DLD1 (cell line): ENCODE results near the gene MTERF2.

ENCODE experiments used
- in situ Hi-C: cut with HindIII; loops from 2 replicates; pipeline ENCODE4 v1.10.0; 2017; ENCODE audit warnings: low sequenced_read_pairs

Gene MTERF2

DNA sequence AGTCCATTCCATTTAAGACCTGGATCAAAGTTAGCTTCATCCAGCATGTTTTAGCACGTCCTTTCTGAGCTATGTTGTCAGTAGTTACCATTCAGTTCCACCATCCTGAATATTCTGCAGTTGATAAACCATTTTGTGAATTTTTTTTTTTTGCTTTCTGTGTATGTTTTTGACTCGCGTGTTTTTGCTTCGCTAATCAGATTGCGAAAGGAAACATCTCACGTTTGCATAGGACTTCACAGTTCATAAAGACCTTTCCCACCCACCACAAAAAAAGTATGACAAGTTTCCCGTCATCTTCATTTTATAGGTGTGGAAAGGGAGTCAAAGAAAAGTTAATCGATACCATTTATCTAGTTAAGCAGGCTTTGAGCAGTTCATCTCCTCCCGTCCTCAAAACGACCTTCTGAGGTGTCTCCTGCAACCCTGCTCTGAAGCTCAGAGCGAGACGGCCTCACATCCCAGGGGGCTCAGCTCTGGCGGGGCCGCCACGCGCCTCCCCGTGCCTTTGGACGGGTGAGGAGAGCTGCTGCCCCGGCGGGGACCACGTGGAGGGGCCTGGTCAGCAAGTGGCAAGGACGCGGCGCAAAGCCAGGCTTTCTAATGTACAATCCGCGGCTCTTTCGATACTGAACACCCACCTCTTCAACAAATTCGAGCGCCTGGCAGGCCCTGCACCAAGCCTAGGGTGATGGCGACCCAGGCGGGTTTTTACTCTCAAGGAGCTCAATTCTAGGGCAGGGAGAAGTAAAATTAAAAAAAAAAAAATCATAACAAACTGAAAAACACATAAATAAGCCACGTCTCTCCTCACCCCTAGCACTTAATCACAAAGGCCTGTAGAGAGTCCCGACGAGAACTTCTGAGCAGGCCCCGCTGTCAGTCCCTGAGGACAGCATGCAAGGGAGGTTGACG, 32.2 kb downstream of the MTERF2 start:
- in situ Hi-C loops, result no loop called here

DNA sequence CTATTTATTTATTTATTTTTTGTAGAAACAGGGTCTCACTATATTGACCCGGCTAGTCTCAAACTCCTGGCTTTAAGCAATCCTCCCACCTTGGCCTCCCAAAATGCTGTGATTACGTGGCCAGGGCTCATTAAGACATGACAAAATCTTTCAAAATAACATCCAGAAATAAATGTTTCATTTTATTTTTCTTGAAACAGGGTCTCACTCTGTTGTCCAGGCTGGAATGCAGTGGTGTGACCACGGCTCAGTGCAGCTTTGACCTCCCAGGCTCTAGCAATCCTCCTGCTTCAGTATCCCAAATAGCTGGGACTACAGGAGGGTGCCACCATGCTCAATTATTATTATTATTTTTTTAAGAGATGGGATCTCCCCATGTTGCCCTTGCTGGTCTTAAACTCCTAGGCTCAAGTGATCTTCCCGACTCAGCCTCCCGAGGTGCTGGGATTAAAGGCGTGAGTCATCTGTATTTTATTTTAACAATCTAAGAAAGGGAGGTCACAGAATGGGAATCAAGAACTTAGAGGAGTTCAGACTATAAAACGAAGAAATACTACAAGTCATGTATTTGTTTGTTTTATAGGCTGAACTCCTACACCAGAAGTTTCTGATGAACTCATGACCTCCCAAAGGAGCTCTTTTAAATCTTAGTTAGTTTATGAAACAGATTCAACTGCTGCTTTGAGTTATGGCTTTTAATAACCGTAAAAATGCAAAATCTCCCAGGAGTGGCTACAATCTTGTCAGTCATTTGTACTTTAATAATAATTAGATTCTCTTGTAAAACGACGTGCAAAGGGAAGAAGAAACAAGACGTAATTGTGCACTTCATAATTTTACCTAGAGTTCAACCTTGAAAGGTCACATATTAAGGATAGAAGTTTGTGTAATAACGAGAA, 33.3 kb downstream of the MTERF2 start:
- in situ Hi-C loops, result no loop called here

DNA sequence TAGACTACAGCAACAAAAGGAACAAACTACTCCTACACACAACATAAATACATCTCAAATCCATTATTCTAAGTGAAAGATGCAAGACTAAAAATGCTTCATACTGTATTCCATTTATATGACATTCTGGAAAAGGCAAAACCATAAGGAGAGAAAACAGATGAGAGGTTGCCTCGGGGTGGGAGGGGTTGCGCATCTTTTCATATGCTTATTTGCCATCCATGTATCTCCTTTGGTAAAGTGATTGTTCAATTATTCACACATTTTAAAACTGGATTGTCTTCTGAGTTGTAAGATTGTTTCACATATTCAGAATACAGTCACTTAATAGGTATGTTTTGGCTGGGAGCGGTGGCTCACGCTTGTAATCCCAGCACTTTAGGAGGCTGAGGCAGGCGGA, 36.4 kb downstream of the MTERF2 start:
- in situ Hi-C loops, result no loop called here

DNA sequence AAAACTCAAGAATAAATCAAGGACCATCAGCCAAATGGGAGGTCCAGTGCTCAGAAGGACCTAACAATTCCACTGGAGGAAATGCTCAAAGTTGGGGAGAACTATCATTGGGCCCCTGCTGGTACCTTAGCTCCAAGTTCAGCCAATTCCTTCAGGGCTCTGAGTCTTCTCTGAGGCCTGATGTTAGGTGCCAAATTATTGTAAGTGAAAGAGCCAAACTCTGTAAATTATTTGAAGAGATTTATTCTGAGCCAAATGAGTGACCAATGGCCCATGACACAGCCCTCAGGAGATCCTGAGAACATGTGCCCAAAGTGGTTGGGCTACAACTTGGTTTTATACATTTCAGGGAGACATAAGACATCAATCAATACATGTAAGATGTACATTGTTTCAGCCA, 39.5 kb downstream of the MTERF2 start:
- in situ Hi-C loops, result no loop called here

DNA sequence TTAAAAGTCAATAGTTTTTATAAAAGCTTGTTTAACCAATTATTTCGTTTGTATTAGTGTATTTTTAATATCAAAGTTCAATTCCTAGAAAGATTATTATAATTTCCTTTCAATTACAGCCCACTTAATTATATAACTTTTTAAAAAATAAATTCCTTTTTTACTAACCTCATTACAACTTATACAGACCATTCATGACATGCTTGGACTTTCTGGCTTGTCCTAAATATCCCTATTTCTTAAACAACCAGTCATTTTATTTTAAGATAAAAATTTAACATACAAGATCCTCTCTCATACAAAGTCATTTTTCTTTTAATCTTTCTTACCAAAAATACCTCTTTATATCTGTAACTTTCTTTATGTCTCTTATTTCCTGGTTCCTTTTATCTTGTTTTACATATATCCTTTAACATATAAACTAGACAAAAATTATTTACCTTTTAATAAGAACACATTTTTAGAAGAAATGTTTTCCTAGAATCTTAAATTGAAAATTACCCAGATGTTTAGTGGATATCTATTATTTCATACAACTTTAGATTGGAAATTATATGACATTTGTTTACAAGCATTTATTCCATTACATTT, 41.6 kb downstream of the MTERF2 start:
- in situ Hi-C loops, result no loop called here

DNA sequence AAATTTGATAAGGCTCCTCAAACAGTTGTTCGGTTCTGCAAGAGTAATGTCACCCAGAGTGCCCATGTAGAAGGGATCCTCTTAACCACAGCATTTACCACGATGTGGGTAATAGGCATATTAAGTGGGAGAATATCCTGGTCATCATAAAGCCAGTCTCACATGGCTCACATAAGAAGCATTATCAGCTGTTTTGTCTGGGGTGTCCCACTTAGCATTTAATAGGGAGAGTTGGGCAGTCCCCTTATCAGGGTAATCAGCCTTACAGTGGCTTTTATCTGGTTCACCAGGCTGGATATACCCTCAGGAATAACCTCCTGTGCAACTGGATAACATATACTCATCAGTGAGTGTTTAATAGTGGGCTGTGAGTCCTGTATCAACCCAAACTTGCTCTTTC, 44.2 kb downstream of the MTERF2 start:
- in situ Hi-C loops, result no loop called here

DNA sequence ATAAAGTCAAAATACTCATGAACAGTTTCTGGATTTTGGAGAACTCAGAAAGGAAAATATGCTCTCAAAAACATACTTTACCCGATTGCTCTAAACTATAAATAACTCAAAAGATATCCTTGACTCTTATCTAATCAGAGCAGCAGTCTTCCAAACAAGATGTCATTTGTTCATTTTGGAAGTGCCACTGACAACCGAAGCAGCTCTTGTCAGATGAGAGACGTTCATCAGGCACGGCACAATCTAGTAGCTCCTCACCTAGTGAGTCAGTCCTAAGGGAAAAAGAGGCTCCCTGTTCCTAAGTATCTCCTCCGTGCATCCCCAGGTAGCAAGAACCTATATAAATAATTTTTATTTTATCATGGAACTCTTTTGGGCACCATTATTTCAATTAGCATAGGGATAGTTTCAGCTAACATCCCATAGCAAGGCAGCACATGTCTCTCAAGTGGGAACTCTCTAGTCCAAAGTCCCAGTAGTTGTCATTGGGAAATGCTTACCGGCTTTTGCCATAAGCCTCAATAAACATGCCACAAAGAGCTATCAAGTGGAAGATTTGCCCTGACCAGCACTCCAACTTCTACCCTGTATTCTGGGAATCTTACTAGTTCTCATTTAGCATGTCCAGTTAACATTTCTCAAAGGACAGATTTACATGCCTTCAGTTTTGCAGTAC, 45.3 kb downstream of the MTERF2 start:
- in situ Hi-C loops, result no loop called here

DNA sequence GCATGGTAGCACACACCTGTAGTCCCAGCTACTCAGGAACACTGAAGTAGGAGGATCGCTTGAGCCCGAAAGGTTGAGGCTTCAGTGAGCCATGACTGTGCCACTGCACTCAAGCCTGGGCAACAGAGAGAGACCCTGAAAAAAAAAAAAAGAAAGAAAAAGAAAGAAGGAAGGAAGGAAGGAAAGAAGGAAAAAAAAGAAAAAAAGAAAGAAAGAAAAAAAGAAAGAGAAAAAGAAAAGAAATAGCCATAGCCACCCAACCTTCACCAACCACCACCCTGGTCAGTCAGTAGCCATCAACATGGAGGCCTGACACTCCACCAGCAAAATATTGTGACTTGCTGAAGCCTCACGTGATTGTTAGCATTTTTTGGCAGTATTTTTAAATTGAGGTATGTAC, 52.7 kb downstream of the MTERF2 start:
- in situ Hi-C loops, result no loop called here
